ENCODE results near the gene GJB6. TPM values are rescaled to one million over a fixed set of nuclear protein-coding genes. Genes with fewer than 3 reads are reported as not detected.

GJB6 gene
- not detected in 2 replicates for total RNA-seq

GRCh38 chr13:20231839-20232555, at the start of gene GJB6:
Gene GJB6 (minus strand): TSS chr13:20232319. CDS start chr13:20223480, 8,839 bp downstream.

GRCh38 chr13:20192836-20193161, 39.3 kb downstream of the GJB6 start, which contains the start of gene GJB2:
Gene GJB2 (minus strand): TSS chr13:20192938. CDS start chr13:20189581, 3,357 bp downstream.

Other genes with a start within 250 kb of the GJB6 start
- 0.30 and 0.34 TPM in 2 replicates for gene GJA3, start 71.3 kb downstream of the GJB6 start, total RNA-seq
- under 0.01 TPM in 1 of 2 replicates, not detected in the other for gene GJB2, start 39.4 kb downstream of the GJB6 start, total RNA-seq